Frontal cortex (tissue), 4 donors: Measurements from ENCODE around the gene SECISBP2. TPM values are rescaled to one million over a fixed set of nuclear protein-coding genes. Genes with fewer than 3 reads are reported as not detected.
"Not testable (repeated sequence)": the region's sequence is repeated elsewhere in the genome, so short reads cannot be mapped to it uniquely, and the experiment has no call there.

Experiments
- DNase-seq, 2 donors: peaks; one replicate each; pipeline ENCODE4 v3.0.0; 2012; ENCODE audit warnings: low spot score in 2 of 2
- FAIRE-seq: peaks from 2 replicates; lab custom pipeline; 2012; peaks lifted over from hg19 to GRCh38; lab: Jason Lieb, UNC
- total RNA-seq: library from RNA; depleted of rRNA; stranded (reverse); fragments of >200 nt; gene quantifications from one replicate; pipeline ENCODE4 v1.2.3, GENCODE V29; 2014
- donor health status: control.
- donor health status: control.
- donor health status: control.

Gene SECISBP2
- total RNA-seq, 1 donor from 2014 or later: 67.7 TPM

DNA sequence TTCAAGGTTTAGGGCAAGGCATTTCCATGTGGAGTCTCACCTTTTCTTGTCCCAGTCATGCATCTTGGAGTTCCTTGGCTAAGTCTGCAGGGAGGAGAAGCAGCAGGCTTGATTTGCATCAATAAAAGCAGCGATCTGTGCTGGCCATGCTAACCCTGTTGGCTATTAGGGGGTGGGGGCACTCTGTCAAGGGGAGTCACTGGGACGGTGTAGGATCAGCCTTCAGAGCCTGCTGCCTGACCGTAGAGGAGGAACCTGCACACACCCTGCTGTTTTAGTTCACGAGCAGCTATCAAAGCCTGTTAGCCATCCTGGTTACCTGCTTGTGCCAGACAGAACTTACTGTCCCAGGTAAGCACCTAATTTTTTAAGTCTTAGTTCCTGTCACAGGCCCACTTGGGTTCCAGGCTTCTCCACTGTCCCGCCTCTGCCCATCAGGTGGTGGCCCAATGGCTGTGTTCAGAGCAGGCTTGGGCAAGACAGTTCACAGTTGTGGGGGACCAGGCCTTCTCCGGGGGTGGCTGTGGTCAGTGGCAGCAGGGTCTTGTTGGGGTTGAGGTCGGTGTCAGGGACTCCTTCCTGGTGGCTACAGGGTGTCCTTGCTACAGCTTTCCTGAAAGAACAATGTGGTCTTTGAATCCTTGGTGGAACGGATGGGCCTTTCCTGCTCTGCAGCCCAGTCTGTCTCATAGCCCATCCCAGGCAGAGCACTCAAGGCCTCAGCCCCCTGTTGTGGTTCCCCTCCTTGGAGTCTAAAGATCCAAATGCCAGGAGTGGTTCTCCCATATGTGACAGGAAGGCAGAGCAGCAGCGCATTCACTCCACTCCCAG, 43.7 kb downstream of the SECISBP2 start:
- FAIRE-seq (no peak), DNase-seq (no peak)

DNA sequence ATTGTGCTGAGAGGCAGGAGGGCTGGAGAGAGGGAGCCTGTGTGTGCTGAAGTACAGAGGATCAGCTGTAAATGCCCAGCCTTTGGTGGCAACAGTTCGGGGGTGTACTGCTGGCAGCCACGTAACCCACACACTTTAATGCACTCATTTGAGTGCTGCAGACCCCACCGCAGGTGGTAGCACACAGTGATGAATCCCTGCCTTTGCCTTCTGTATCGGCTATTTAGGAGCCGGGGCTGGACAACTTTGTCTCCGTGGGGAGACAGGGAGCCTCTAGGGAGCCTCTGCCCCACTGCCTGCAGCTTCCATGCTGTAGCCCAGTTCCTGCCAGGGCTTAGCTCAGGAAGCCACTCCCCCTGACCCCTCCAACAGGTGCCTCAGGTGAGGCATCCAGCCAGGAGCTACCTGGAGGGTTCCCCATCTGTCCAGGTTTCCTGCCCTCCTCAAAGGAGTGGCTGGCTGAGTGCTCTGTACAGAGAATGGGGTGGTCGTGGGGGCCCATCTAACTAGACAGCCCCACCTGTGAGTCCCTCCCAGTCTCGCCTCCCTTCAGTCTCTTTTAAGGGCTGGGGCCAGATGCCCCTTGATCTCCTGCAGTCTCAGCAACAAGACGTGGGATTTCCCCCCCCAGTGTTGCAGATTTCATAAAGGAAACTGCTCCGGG, 44.5 kb downstream of the SECISBP2 start:
- FAIRE-seq (no peak), DNase-seq (no peak)

DNA sequence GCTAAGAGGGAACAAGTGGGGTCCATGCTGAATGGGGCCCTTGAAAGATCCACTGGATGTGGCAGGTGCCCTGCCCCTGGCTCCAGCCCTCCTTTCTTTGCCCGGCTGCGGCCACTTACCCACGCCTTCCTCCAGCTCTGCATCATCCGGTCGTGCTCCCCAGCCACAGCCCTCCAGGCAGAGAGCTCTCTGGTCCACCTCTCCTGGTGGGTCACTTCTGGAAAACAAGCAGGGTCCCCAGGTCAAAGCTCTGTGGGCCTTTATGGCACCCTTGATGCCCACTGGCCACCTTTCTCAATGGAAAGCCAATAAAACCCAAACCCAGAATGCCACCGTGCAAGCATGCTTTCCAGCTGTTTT, 45.0 kb downstream of the SECISBP2 start:
- DNase-seq: no peak
- no peak for FAIRE-seq

DNA sequence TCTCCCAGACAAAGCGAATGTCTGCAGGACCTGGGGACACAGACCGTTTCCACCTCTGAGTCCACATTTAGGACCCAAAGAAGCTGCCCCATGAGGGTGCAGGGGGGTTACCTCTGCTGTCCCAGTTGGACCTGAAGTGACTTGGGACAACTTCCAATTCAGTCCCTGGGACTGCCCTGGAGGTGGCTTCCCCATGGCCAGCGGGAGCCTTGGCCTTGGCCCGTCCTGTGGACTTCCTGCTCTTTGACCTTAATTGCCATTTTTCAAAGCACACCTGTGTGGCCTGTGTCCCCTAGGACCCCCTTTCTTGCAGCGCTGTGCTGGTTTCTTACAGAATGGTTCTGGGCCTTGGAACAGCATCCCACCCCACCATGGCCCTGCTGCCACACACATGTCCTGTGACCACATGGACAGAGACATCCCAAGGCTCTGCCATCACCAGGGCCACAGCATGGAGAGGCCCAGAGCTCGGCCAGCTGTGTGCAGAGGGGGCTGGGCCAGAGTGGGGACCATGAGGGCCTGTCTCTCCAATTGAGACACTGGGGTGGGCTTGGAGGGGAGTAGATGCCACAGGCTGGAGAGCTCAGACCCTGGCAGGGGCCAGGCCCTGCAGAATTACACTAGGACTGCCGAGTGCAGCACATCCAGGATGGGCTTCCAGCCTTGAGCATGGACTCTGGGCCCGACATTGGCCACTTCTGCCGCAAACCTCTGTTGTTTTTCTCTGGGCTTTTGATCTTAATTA, 45.8 kb downstream of the SECISBP2 start:
- no peak for DNase-seq
- FAIRE-seq: no peak

DNA sequence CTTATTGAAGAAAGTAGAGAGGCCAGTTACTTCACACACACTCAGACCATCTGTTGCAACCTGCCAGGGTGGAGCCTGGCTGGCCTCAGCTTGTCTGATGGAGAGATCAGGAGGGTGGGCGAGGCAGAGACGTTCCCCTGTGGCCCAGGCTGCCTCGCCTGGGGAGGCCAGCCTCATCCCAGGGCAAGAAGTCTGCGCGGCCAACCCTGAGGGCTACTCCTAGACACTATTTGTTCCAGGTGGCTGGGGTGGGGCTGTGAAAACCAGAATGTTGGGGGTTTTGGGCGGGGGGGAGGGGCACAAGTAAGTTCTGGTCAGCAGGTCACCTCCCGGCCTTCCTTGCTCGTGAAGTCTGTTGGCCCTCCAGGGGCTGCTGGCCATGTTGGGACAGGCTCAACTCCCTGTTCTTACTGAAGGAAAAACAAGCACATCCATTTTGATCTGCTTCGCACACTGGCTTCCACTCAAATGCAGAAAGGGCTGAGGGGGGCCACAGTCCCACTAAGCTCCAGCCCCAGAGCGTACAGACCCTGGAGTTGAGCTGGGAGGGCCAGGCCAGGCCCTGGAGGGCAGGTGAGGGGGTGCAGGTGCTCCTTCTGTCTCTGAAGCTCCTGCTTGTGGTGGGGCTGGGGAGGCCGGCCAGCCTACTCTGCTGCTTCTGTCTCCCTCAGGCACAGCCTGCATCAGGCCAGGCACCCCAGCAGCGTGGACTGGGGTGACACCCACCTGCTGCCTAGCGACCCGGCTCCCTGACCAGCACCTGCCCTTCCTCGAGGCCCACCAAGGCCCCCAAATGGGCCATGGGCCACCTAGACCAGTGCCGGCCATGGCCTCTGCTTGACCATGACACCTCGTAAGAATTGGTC, 46.6 kb downstream of the SECISBP2 start:
- DNase-seq (no peak), FAIRE-seq (no peak)

DNA sequence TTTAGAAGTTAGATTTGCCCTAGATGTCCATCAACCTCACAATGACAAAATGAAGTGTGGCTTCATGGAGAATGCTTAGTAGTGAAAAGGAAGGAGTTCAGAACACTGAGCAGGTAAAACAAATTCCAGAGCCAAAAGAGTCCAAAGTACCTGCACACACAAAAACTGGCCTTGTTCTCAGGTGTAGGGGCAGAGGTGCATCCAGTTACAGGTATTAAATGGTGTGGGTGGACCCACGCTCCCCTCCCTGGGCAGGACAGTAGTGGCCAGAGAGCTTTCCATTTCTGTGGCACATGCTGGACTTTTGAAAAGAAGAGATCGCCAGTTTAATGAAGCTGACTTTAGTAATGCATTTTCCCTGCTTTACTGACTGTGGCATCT, 47.2 kb downstream of the SECISBP2 start:
- FAIRE-seq: no peak
- no peak for DNase-seq

DNA sequence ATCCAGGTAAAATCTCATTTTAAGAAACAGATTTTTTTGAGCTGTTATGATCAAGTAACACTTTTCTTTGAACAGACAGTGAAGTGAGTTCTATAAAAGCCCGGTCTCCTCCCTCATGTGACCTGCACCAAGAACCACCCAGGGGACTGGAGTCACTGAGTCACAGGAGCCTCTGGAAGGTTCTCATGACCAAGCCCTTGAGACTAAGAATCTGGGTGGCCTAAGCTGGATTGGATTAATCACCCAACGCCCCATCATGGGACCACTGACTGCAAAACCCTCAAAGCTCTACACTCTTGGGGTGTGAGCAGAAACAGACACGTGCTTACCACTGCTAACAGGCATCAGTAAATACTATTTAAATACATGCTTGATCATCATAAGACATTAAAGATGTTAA, 48.4 kb downstream of the SECISBP2 start:
- DNase-seq (no peak), FAIRE-seq (no peak)

DNA sequence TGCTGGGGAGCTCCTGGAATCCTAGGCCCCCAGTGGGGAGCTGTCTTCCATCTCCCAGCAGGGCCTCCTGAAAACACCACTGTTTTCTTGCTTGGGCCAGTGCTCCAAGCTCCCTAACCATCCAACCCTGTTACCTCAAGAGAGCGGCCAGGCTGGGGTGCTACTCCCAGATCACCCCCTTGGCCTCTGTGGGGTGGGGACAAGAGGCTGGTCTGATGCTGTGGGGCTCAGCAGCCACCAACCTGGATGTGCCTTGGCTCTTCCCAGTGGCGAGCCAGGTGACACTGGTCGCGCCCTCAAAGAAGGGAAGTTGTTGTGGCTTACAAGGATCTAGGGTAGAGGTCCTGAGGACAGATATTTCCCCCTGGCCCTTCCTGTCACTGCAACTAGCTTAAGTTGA, 49.0 kb downstream of the SECISBP2 start:
- DNase-seq (no peak), FAIRE-seq (no peak)

DNA sequence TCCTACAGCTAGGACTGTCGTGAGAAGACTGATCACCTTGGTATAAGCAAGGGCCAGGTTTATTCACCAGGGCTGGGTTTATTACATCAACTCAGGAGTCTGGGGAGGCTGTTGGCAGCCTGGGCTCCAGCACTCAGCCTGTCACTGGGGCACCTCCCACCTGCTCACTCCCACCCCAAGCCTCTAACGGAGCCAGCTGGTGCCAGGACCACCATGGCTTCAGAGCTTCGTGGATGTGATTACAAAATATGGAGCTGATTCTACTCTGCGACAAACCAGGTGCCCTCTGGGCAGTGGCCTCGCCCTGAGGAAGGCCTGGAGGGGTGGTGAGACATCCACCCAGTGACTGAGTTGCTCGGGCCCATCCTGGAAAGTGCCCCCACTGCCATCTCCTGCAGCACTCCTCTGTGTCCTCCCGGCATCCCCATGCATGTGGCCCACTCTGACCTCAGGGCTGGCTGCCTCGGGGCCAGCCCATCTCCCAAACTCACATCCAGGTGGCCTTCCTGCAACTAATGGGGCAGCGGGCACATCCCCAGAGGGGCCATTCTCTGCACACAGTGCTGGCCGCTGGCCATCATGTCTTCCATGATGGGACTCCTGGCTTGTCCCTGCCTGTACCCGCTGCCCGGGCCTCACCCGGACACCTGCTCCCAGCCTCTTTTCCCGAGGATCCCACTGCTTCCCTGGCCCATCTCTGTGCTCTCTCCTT, 49.6 kb downstream of the SECISBP2 start:
- FAIRE-seq (no peak), DNase-seq (no peak)

DNA sequence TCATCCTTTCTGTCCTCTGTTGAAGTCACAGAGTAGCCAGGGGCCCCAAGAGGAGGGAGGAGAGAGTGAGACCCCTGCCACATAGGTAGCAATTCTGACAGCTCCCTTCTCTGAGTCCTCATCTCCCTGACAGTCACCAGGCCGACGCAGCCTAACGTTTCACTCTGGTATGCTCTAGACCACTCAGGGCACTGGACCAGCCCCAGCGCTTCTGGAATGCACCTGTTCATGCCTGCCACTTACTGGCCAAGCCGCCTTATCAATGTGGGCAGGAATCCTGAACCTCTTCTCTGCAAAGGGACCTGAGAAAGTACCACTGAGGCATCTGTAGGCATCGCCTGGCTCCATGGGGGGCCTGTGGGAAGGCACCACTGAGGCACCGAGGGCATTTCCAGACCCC, 50.2 kb downstream of the SECISBP2 start:
- DNase-seq (no peak), FAIRE-seq (no peak)

DNA sequence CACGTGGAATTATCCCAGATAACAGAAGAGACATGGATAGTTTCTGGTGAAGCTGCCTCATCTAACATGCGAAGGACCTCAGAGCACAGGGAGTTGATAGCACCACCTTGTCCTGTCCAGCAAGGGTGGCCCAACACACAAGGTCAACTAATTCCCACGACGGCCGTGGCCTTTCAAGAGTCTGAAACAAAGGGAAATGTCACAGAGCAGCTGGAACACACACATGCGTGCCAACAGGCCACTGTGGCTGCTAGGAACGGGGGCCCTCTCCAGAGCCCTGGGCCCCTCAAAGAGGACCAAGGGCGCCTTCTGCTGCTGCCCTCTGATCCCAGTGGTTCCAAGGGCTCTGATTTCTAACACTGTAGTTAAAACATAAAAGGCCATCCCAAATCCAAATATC, 50.7 kb downstream of the SECISBP2 start:
- no peak for DNase-seq

DNA sequence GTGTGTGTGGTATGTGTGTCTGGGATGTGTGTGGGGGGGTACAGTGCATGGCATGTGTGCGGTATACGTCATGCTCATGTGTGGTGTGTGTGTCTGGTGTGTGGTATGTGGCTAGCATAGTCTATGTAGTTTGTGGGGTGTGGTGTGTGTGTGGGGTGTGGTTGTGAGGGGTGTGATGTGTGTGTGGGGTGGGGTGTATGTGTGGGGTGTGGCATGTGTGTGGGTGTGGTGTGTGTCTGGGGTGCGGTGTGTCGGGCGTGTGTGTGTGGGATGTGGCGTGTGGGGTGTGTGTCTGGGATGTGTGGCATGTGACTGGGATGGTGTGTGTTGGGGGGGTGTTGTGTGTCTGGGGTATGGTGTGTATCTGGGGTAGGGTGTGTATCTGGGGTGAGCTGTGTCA, 52.3 kb downstream of the SECISBP2 start:
- DNase-seq (no peak), FAIRE-seq (no peak)

More for the DNA sequence above, 50.7 kb downstream of the SECISBP2 start:
- FAIRE-seq: no peak

DNA sequence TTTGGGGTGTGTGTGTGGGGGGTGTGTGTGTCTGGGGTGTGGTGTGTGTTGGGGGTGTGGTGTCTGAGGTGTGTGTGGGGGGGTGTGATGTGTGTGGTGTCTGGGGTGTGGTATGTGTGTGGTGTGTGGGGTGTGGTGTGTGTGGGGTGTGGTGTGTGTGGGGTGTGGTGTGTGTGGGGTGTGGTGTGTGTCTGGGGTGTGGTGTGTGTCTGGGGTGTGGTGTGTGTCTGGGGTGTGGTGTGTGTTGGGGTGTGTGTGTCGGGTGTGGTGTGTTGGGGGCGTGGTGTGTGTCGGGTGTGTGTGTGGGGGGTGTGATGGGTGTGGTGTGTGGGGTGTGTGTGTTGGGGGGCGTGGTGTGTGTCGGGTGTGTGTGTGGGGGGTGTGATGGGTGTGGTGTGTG, 53.5 kb downstream of the SECISBP2 start:
- FAIRE-seq: peak; percentile 90
- not testable (repeated sequence) for DNase-seq

DNA sequence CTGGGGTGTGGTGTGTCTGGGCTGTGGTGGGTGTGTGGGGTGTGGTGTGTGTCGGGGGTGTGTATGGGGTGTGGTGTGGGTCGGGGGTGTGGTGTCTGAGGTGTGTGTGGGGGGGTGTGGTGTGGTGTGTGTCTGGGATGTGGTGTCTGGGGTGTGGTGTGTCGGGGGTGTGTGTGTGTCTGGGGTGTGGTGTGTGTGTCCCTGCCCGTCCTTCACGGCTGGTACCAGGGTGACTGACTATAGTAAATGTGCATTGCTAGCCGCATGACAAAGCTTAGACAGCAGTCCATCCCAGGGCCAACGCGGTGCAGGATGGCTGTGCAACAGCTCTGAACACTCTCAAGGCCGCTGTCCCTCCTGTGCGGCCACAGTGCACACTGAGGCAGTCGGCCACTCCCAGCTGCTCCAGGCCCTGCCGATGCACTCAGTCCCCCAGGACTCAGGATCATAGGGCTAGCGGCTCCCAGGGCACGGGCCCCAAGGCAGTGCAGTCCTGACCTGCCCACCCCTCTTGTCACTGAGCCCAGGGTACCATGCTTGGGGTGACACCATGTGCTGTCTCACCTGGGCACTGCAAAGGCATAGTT, 54.0 kb downstream of the SECISBP2 start:
- no peak for DNase-seq
- no peak for FAIRE-seq

DNA sequence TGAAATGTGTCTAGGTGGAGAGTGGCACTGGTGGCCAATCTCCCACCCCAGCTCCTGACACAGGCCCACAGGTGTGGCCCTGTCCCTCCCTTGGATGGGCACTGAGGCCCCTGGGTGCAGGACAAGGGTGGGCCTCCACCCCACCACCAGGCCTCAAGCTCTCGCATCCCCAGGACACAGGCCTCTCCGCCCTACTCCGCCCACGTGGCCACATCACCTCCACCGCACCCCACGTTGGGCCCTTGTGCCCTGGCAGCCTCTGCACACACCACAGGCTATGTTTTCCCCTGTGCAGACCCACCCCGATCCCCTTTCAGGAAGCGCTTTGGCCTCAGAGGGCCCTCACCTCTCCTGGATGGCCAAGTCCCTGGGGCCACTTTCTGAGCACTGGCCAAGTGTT, 54.7 kb downstream of the SECISBP2 start:
- no peak for FAIRE-seq

DNA sequence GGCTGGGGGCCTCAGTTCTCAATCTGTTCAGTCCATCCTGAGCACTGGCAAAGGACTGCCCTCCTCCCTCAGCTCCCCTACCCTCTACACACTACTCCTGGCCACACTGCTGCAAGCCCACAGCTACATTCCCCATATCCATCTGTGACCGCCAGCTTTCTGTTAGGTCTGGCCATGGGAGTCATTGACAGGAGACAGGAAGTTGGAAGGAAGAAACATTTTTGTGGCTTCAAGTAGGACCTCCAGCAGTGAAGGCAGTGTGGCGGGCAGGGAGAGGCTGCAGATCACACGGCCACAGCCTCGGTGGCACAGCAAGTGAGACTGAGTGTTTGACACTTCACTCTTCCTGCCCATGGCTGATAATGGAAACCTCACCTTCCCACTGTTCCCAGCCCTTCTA, 55.9 kb downstream of the SECISBP2 start:
- FAIRE-seq (no peak), DNase-seq (no peak)

More for the DNA sequence above, 54.7 kb downstream of the SECISBP2 start:
- no peak for DNase-seq

DNA sequence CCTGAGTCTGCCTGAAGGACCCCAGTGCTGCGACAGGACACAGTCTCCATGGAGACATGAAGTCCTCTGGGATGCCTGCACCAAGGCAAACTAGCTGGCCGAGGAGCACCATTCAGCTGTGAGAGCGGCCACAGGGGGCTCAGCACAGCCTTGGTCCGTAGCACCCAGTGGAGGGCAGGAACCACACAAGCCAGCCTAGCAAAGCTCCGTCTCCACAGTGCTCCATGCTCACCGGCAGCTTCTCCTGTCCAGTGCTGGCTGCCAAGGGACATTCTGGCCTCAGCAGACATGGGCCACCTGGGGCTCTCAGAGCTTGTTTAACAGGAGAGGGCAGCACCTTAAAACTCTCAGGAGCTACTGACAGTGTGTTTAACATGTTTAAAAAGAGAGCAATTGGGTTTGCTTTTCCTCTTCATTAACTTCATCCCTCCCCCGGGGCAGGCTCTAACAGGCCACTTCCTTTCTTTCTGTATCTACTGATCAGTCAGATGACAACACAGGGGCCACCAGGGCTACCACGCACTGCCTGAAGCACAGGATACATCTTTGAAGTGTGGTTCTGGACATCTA, 57.0 kb downstream of the SECISBP2 start:
- DNase-seq: no peak
- no peak for FAIRE-seq

DNA sequence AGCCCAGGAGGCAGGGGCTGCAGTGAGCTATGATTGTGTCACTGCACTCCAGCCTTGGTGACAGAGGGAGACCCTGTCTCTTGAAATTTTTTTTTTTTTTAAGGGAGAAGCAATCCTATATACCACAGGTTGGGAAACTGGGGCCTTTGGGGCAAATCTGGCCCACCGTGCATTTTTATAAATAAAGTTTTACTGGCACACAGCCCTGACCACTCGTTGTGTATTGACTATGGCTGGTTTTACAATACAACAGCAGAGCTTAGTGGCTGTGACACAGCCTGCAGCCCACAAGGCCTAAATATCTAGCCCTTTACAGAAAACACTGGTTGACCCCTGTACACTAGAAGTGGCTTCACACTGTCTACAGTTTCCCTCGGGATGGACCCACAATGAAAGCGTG, 58.0 kb downstream of the SECISBP2 start:
- FAIRE-seq: no peak

More for the DNA sequence above, 58.0 kb downstream of the SECISBP2 start:
- DNase-seq: no peak
